Stimulated activated CD8-positive, alpha-beta memory T cell treated with anti-CD3 and anti-CD28 coated beads, Interleukin-15, amount 100 ng/mL, for 4 hours (primary cell): ENCODE data around the gene LSM4.

Source experiments
- DNase-seq, 2 donors: peaks; one replicate each; pipeline ENCODE4 v3.0.0-alpha.2; 2020; ENCODE audit warnings: low read depth in 2 of 2

The LSM4 gene

DNA sequence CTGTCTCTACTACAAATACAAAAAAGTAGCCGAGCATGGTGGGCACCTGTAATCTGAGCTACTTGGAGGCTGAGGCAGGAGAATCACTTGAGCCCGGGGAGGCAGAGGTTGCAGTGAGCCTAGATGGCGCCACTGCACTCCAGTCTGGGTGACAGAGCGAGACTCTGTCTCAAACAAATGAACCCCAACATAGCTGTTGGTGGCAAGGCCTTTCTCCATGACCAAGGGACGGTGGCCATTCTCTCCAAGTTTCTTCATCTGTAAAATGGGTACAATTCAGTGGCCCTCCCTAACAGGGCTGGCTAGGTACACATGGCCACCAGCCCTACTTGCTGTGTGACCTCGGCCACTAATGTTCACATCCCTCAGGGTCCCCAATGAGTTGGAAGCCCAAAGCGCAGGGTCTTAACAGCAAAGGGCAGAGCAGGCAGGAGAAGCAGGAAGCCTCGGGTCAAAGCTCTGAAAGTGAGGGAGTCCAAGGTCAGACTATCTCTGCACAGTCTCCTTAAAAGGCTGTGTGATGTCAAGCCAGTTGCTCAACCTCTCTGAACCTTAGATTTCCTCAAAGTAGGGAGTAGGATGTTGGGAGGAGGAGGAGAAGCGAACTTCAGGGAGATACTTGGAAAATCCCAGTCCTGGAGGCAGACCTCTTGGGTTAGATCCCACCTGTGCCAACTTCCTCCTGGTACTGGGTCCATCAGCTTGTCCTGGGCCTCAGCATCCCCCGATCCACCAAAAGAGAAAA lies 44.2 kb downstream of the LSM4 start:
- no peak for DNase-seq

GRCh38 chr19:18274781-18275356 lies 48.0 kb downstream of the LSM4 start:
- no peak for DNase-seq

GRCh38 chr19:18274219-18274780 lies 48.6 kb downstream of the LSM4 start, which contains the start of gene IQCN:
IQCN (minus strand) TSS chr19:18274452; CDS start chr19:18269478, 4,974 bp downstream.
- DNase-seq, result no peak

- no peak for DNase-seq
These were observed 49.2 kb downstream of the LSM4 start for GRCh38 chr19:18273561-18274218.

- no peak for DNase-seq
These were observed 51.4 kb downstream of the LSM4 start for GRCh38 chr19:18271433-18271841.

GRCh38 chr19:18270326-18270725 lies 52.5 kb downstream of the LSM4 start:
- no peak for DNase-seq

DNA sequence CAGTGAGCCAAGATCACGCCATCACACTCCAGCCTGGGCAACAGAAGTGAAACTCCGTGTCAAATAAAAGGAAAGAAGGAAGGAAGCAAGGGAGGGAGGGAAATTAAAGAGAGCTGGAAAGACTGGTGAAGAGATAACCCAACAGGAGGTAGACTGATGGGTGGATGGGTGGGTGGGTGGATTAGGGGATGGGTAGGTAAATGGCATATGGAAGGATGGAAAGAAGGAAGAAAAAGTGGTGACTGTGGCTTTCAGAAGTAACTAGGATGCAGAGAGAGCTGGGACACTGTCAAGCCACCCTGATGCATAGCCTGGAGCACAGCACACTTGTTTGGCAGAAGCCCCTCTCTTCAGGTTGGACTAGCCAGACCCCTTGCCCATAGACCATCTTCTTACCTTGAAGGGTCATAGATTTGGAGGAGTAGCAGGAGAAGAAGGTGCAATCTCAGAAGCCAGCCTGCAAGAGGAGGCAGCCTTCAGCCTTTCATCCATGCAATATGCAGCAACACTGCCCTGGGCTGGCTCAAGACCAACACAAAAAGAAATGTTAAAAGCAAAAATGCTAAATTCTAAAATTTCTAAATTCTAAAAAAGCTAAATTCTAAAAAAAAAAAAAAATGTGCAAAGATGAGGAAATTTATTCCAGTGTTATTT lies 53.7 kb downstream of the LSM4 start:
- no peak for DNase-seq

DNA sequence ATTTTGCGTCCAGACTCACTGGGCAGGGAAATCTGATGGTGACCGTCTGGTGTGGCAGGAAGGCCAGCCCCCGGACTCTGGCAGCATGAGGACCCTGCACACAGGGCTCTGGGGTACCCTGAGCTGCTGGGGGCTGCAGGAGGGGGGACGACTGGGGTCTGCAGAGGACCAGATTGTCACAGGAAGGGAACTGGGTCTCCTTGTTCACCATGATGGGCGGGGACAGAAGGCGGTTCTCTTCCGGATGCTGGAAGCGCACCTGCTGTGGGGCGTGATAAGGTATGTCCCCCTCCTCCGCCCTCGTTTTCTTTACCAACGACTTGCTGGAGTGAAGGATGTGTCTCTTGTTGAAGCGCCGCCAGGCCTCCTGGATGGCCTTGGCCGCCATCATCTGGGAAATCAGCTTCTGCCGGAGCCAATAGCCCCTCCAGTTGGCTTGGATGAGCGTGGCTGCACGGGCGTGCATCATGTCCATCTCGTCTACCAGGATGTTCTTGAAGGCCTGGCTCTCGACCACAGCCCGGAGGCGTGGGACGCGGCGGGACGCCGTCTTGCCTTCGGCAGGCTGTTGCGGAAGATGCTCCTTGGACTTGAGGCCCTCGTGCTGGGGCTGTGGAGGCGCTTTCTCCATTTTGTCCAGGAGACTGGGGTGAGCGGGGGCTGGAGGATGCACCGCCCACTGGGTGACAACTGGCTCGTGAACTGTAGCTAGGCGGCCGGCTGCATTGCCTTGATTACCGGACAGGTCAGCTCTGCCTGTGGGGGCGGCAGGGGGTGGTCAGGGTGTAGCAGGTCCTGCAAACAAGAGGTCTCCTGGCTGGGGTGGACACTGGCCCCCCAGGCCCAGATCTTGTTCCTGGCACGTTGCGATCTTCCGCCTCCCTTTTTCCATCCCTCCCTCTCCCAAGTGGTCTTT lies 55.8 kb downstream of the LSM4 start:
- DNase-seq, result no peak

- DNase-seq, result no peak
These were observed 57.3 kb downstream of the LSM4 start for GRCh38 chr19:18265582-18265981.

DNA sequence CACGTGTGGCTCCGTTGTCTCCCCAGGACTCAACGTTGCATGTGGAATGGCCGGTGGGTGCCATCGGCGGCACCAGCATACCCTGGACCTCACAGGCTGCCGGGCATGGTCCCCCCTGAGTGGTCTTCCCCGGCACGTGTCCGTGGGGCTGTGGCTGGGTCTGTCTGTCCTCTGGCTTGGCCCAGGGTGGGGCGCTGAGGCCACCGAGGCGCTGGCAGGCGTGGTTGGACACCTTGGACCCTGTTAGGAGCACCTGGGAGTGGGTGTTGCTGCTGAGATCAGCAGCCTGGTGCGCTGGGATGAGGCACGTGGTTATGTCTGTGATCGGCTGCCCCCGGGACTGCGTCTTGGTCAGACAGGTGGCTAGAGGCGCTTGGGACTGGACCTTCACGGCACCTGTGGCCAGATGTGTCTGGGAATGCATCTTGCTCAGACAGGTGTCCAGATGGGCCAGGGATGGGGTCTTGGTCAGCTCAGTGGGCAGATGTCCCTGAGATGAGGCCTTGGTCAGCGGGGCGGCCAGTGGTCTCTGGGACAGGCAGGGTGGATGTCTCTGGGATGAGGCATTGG lies 57.8 kb downstream of the LSM4 start:
- DNase-seq, result no peak

DNA sequence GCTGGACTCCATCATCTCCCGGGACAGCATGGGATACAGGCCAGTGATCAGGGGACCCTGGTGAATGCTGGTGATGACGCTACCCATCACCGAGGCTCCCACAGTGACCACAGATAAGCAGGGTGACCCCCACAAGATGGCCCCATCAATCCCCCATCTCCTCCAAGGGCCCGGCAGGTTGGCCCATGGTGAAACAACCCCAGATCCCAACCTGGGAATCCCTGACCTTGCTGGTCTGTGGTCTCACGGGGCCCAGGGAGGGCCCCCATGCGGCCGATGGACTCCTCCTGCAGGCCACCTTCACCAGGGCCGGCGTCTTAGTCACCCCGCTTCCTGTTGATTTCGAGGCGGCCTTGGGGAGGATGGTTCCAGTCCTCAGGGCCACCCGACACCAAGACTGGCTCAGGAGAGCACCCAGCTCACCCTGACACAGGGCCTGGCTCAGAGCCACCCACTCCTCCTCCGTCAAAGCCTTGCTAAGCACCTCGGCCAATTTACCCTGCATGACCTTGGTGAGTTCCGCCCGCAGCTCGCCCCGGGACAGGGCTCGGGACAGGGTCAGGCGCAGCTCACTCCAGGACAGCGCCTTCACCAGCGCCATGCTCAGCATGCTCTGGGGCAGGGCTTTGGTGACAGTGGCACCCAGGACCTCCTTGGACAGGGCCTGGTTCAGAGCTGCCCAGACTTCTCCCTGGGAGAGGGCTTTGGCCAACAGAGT lies 58.6 kb downstream of the LSM4 start:
- DNase-seq, result no peak

DNA sequence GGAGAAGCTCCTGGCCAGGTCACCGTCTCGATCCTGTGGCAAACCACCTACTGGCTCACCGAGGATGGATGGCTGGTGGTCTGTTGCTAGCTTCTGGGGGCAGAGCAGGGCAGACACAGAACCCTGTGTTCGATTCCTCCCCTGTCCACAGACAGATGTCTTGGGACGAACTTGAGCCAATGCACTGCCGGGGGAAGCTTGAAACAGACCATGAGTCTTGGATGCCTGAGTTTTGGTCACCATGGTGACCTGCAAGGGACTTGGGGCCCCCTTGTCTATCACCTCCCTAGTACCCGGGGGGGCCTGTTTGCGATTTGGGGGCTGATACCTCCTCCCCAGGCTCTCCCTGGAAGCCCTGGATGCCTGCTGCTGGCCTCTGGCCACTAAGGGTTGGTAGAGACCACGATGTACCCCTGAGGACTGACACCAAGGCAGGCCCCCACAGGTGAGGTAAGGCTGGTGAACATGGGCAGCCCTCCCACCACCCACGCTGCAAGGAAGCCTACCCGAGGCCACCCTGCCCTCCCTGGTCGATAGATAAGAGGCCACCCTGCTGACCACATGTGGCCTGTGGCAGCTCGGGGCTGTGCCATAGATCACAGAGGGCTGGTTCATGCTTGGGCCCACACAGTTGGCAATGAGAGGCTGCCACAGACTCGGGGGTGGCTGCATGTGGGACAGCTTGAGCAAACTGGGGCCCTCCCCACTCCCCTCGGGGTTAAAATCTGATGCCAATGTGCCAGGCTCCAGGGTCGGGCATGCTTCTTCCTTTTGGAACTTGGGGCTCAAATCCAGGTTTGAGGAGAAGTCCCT lies 59.3 kb downstream of the LSM4 start:
- DNase-seq, result no peak

DNA sequence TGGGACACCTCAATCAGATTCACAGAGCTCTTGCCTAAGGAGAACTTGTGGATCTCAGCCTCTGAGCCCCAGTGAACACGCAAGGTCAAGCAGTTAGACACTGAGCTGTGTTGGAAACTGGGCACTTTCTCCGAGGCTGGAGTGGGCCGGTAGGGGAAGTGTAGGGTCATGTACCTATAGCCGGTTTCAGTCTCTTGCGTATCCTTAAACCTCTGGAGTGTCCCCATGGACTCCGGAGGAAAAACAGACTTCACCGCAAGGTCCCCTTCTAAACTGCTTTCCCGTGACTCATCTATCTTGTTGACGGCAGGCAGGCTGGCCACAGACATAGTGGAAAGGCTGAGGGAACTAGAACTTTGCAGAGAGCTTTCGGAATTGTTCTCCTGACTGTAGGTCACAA lies 60.0 kb downstream of the LSM4 start:
- DNase-seq, result no peak

GRCh38 chr19:18262144-18262543 lies 60.7 kb downstream of the LSM4 start:
- no peak for DNase-seq

GRCh38 chr19:18261474-18261873 lies 61.4 kb downstream of the LSM4 start:
- no peak for DNase-seq

GRCh38 chr19:18259893-18260292 lies 63.0 kb downstream of the LSM4 start:
- DNase-seq, result no peak

DNA sequence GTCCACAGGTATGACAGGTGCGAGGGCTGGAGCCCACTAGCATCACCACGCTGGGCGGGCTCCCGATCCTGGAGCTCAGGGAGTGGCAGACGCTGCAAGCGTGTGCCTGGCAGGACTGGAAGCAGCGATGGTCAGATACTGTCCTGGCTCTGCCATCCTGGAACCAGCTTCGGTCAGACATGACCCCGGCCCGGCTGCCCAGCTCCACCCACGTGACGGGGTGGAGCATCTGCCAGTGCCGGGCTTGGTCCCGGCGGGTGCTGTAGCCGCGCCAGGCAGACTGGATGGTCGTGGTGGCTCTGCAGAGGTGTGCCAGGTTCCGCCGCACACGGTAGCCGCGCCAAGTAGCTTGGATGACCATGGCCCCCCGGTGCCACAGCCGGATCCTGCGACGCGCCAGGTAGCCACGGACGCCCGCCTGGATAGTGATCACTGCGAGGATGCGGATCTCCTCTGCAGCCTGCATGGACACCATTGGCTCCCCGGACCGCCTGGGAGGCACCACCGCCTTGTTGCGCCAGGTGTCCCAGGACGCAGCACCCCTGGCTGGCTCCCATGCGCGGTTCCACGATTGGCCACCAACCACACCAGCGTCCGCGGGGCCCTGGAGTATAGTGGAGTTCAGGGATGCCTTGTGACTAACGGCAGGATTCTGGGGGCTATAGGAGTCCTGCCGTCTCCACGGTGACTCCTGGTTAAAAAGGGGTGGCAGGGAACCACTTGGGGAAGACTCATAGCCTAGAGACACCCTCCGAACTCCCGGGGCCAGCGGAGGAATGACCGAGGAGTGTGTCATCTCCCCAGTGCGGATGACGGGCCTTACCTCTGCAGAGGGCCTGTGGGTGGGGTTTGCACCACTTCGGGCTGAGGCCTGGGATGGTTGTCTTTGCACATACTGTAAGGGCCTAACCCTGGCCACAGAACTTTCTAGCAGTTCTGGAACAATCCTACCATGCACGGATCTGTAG lies 65.1 kb downstream of the LSM4 start:
- DNase-seq, result no peak
